GM12872 (cell line): ENCODE data around the gene MOB3C.

Experiments used
- TF ChIP-seq, protein P1 (sequence below): IDR thresholded peaks from 3 replicates; pipeline ENCODE4 v1.5.1; 2011; ENCODE audit warnings: low read depth, mild to moderate bottlenecking, low read length, moderate library complexity; ENCODE audit not compliant: insufficient read depth

Gene MOB3C

DNA sequence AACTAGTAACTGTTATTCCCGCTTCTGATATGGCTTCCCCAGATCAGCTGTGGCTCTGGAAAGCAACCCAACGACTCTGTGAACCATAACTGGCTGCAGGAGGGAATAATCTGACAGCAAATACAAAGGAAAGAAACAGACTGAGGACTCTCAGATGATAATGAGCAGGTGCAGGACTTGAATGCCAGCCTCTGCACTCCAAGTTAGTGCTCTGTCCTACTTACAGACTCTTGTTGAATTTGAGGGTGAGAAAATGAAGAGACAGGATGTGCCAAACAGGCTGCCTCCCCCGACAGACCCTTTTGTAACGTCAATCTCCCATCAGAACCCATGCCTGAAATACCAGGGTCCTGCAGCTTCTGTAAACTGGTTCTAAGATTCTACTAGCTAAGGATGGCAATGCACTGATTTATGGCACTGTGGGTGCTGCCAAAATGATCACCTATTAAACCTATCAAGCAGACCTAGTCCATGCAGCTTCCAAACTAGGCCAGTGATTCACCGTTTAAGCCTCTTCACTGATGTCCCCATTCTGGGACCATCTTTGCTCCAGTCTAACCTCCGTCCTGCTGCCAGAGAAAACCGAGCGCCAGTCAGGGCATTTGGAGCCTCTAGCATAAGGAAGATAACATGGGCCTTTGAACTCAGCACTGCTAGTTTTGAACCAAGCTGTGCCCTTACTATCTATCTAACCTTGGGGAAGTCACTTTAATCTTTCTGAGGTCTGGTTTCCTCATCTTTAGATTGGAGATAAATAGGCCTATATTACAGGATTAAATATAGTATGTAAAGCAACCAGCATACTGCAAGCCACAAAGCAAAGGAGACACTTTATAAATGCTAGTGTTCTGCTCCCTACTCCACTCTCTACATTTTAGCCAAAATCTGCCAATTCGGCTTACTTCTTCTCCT is 17.3 kb downstream of the MOB3C start:
- TF ChIP-seq, protein P1, sequence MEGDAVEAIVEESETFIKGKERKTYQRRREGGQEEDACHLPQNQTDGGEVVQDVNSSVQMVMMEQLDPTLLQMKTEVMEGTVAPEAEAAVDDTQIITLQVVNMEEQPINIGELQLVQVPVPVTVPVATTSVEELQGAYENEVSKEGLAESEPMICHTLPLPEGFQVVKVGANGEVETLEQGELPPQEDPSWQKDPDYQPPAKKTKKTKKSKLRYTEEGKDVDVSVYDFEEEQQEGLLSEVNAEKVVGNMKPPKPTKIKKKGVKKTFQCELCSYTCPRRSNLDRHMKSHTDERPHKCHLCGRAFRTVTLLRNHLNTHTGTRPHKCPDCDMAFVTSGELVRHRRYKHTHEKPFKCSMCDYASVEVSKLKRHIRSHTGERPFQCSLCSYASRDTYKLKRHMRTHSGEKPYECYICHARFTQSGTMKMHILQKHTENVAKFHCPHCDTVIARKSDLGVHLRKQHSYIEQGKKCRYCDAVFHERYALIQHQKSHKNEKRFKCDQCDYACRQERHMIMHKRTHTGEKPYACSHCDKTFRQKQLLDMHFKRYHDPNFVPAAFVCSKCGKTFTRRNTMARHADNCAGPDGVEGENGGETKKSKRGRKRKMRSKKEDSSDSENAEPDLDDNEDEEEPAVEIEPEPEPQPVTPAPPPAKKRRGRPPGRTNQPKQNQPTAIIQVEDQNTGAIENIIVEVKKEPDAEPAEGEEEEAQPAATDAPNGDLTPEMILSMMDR = no peak

DNA sequence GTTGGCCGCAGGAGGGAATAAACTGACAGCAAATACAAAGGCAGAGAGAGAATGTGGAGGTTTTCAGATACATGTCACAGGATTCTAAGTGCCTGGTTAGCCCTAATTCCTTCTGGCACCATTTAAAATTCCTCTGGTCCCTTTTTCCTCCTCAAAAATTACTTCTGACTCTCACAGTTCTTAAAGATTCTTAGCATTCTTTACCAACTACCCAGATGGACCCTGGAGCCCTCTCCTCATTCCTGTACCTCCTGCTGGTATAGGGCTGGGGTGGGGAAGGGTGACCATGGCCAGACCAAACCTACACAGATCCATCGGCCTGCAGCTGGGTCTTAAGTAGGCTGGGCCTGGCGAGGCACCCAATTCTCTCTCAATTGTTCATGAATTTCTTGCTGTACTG is 19.8 kb downstream of the MOB3C start:
- TF ChIP-seq, protein P1 = no peak

DNA sequence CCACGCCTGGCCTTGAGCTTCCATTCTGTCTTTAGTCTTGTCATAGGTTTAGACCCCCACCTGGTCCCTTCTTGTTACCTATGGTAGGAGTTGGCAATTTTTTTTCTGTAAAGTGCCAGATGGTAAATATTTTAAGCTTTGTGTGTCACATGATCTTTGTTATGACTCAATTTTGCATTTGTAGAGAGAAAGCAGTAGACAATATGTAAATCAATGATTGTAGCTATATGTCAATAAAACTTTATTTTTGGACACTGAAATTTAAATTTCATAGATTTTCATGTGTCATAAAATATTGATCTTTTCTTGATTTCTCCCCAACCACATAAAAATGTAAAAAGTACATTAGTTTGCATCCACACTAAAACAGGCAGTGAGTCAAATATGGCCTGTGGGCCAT is 20.6 kb downstream of the MOB3C start:
- TF ChIP-seq, protein P1 = no peak

DNA sequence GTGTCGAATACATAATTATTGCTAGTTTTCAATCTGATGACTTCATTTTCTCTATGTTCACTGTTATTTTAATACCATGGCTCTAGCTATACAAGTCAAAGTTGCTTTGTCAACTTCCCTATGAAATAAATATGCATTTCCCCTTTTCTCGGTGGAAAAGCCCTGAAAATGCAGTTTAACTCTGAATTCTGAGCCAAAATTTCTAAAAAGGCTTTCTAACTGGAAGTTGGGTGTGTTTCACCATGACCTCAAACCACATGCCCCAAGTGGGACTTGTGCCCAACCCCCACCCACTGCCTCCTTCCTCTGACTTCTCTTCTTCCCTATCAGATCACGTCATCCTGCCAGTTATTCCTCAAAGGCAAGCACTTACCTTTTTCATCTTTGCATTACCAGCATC is 21.5 kb downstream of the MOB3C start:
- TF ChIP-seq, protein P1 = no peak

DNA sequence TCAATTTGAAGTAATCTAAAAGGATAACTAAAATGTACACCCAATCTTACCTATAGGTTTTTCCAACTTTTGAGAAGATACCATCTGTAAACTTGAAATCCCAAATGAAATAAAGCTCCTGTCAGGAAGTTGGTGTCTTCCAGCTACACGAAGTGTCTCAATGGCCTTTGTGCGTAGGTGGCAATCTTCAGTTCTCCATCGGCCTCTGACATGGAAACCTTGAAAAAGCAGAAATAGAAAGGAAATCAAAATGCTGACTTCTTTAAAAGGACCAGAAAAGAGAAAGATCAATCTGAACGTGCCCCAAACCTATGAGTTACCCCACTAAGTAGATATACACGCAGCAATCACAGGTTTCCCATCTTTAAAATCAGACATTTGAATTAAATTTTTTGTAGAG is 22.5 kb downstream of the MOB3C start:
- TF ChIP-seq, protein P1 = no peak

DNA sequence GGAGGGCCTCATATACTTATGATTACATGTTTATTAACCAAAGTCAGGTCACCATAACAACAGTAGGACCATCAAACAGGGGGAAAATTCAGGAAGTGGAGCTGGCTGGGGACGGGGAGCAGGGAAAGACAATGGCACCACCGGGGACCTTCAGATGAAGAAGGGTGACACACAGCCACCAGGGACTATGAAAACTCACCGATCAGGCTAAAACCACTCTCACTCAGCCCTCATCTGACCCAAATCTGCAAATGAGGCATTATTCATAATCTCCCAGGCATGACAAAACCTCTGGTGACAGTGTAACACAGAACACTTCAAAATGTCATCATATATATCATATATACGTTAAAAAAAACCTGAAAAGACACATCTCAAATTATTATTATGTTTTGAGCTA is 23.8 kb downstream of the MOB3C start:
- TF ChIP-seq, protein P1 = no peak

DNA sequence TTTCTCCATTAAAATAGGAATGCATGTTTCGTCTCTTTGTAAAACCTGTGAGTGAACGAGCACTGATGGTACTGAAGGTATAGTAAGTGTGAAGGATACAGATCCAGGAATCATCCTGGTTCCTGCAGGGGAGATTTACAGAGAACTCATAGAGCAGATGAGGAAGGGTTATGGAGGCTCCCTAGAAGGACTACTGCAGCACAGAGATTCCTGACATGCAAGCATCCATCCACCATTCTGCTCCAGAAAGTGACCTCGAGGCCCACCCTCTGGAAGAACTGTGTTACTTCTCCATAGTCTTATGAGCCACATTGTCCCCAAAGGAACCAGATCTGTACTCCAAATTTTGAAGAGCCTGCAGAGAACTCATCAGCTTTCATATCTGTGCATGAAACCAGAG is 27.1 kb downstream of the MOB3C start:
- TF ChIP-seq, protein P1 = no peak
